IMR-90 (cell line): ENCODE data around the gene RHOBTB3. TPM values are rescaled to one million over a fixed set of nuclear protein-coding genes. Genes with fewer than 3 reads are reported as not detected.

ENCODE experiments used
- ATAC-seq: fragments of 200-7000 bp; cut with Tn5 transposase; 2 replicates; pipeline ENCODE4 v1.9.1; 2020; ENCODE audit warnings: low read depth, mild to moderate bottlenecking, moderate library complexity
- BruUV-seq: library from RNA; stranded (reverse); fragments of 400-500 nt; replicated peaks from 2 replicates; lab custom pipeline; 2021; lab: Mats Ljungman, UMichigan
- CTCF ChIA-PET: fragments of 300-600 bp; formaldehyde crosslinking; extraction: SDS; loops from one replicate; lab custom pipeline; 2021; ENCODE audit warnings: antibody characterized with exemption; lab: Yijun Ruan, JAX
- POLR2A ChIA-PET: fragments of 300-600 bp; sonication (Branson Sonifier 250); formaldehyde crosslinking; loops from one replicate; lab custom pipeline; 2022; ENCODE audit warnings: antibody characterized with exemption; ENCODE audit not compliant: unreplicated experiment; lab: Charles Lee
- DNase-seq: peaks from one replicate; pipeline ENCODE4 v3.0.0; 2013
- H2AFZ ChIP-seq: replicated peaks from 2 replicates; pipeline ENCODE3; 2013; ENCODE audit warnings: low read length, mild to moderate bottlenecking; ENCODE audit not compliant: poor library complexity
- H2AK5ac ChIP-seq: 2 replicates; pipeline ENCODE4 v1.6.1; 2013; ENCODE audit warnings: low read depth, low read length, inconsistent platforms
- H2AK9ac ChIP-seq: replicated peaks from 2 replicates; pipeline ENCODE3; 2013; ENCODE audit warnings: mild to moderate bottlenecking, low read depth, low read length, moderate library complexity; ENCODE audit not compliant: poor library complexity
- H2BK120ac ChIP-seq: 2 replicates; pipeline ENCODE4 v1.6.1; 2013; ENCODE audit warnings: low read depth, low read length, inconsistent platforms
- H2BK15ac ChIP-seq: 3 replicates; pipeline ENCODE4 v1.6.1; 2013; ENCODE audit warnings: low read depth, low read length, inconsistent platforms
- H2BK20ac ChIP-seq: 2 replicates; pipeline ENCODE4 v1.6.1; 2013; ENCODE audit warnings: low read depth, mild to moderate bottlenecking, inconsistent platforms, low read length, moderate library complexity
- H2BK5ac ChIP-seq: 2 replicates; pipeline ENCODE4 v1.6.1; 2013; ENCODE audit warnings: mild to moderate bottlenecking, low read depth, low read length, inconsistent platforms; ENCODE audit not compliant: poor library complexity, severe bottlenecking
- H3K14ac ChIP-seq: replicated peaks from 2 replicates; pipeline ENCODE4 v1.6.1; 2013; ENCODE audit warnings: low read depth, low read length, inconsistent platforms
- H3K18ac ChIP-seq: 2 replicates; pipeline ENCODE4 v1.6.1; 2013; ENCODE audit warnings: low read depth, low read length, control low read depth
- H3K23ac ChIP-seq: 2 replicates; pipeline ENCODE4 v1.6.1; 2013; ENCODE audit warnings: low read depth, low read length, inconsistent platforms
- H3K27ac ChIP-seq: 2 replicates; pipeline ENCODE4 v1.5.1; 2013; ENCODE audit warnings: mild to moderate bottlenecking, control low read depth, low read length; ENCODE audit not compliant: insufficient read depth
- H3K27me3 ChIP-seq: 2 replicates; pipeline ENCODE4 v1.6.1; 2013; ENCODE audit warnings: low read length; ENCODE audit not compliant: control insufficient read depth, insufficient read depth
- H3K36me3 ChIP-seq: 2 replicates; pipeline ENCODE4 v1.6.1; 2013; ENCODE audit warnings: low read length, mixed read lengths; ENCODE audit not compliant: control insufficient read depth, insufficient read depth
- H3K4ac ChIP-seq: 2 replicates; pipeline ENCODE4 v1.6.1; 2013; ENCODE audit warnings: low read depth, low read length, inconsistent platforms
- H3K4me1 ChIP-seq: 2 replicates; pipeline ENCODE4 v1.6.1; 2013; ENCODE audit warnings: low read length, mixed read lengths; ENCODE audit not compliant: control insufficient read depth, insufficient read depth
- H3K4me2 ChIP-seq: 2 replicates; pipeline ENCODE4 v1.6.1; 2013; ENCODE audit warnings: low read depth, mild to moderate bottlenecking, control low read depth, low read length, moderate library complexity
- H3K4me3 ChIP-seq: 2 replicates; pipeline ENCODE4 v1.5.1; 2013; ENCODE audit warnings: low read depth, mild to moderate bottlenecking, control low read depth, low read length, moderate library complexity; ENCODE audit not compliant: insufficient read depth
- H3K56ac ChIP-seq: 2 replicates; pipeline ENCODE4 v1.6.1; 2013; ENCODE audit warnings: low read length, inconsistent platforms; ENCODE audit not compliant: insufficient read depth; ENCODE audit errors: extremely low read depth
- H3K79me1 ChIP-seq, 2 experiments: 2 replicates each; pipeline ENCODE4 v1.6.1; 2013; ENCODE audit warnings: low read length in 2 of 2, inconsistent platforms in 1 of 2, low read depth in 1 of 2
- H3K9ac ChIP-seq: 2 replicates; pipeline ENCODE4 v1.6.1; 2013; ENCODE audit warnings: low read depth, low read length, control low read depth
- H3K9me1 ChIP-seq: 2 replicates; pipeline ENCODE4 v1.6.1; 2013; ENCODE audit warnings: low read length, inconsistent platforms; ENCODE audit not compliant: insufficient read depth
- H3K9me3 ChIP-seq: 2 replicates; pipeline ENCODE4 v1.6.1; 2013; ENCODE audit warnings: low read length; ENCODE audit not compliant: control insufficient read depth, insufficient read depth
- H4K20me1 ChIP-seq: 2 replicates; pipeline ENCODE4 v1.6.1; 2013; ENCODE audit warnings: low read length, inconsistent platforms; ENCODE audit not compliant: insufficient read depth
- H4K5ac ChIP-seq: 2 replicates; pipeline ENCODE4 v1.6.1; 2013; ENCODE audit warnings: mild to moderate bottlenecking, low read depth, low read length, control low read depth
- H4K8ac ChIP-seq, 2 experiments: 2 replicates each; pipeline ENCODE4 v1.6.1; 2013; ENCODE audit warnings: low read depth in 2 of 2, low read length in 2 of 2, control low read depth in 1 of 2, inconsistent platforms in 1 of 2
- H4K91ac ChIP-seq: 2 replicates; pipeline ENCODE4 v1.6.1; 2013; ENCODE audit warnings: low read depth, low read length, inconsistent platforms; ENCODE audit not compliant: insufficient read depth
- CEBPB ChIP-seq: IDR thresholded peaks from 2 replicates; pipeline ENCODE4 v1.6.1; 2012; ENCODE audit warnings: low read depth, low read length, improper control_type of control experiment
- RAD21 ChIP-seq: IDR thresholded peaks from 2 replicates; pipeline ENCODE4 v1.6.1; 2012; ENCODE audit warnings: low read length, improper control_type of control experiment
- RFX5 ChIP-seq: IDR thresholded peaks from 2 replicates; pipeline ENCODE4 v1.8.0; 2012; ENCODE audit warnings: low read depth, mild to moderate bottlenecking, low read length, moderate library complexity
- WGBS, 2 experiments: methylation state at CpG; one replicate each; pipeline versions ENCODE4 v1.1.5 to v1.1.7; 2013; ENCODE audit warnings: missing lambda C conversion rate in 2 of 2; ENCODE audit not compliant: insufficient read length in 1 of 2; ENCODE audit errors: extremely low coverage in 2 of 2; 5-methylcytosine and 5-hydroxymethylcytosine counted together
- dilution Hi-C: fragments of 300-500 bp; cut with HindIII; formaldehyde crosslinking; loops from one replicate; pipeline ENCODE4 v1.14.3; 2018; ENCODE audit warnings: low sequenced_read_pairs; ENCODE audit not compliant: unreplicated experiment
- in situ Hi-C: fragments of 300-500 bp; cut with MboI; formaldehyde crosslinking; loops from 3 replicates; pipeline ENCODE4 v1.14.3; 2019; ENCODE audit warnings: low sequenced_read_pairs, inconsistent platforms, mixed read lengths
- intact Hi-C: fragments of 100-400 bp; cut with micrococcal nuclease; formaldehyde crosslinking; loops from 2 replicates; pipeline ENCODE4 v1.10.0; 2022
- polyA plus RNA-seq, 3 experiments: library from polyadenylated mRNA; depleted of rRNA; stranded (reverse); fragments of >200 nt; gene quantifications; 2 replicates each; pipeline ENCODE4 v1.2.3, GENCODE V29; 2012; ENCODE audit warnings: low replicate concordance in 1 of 3
- total RNA-seq: library from RNA; depleted of rRNA; stranded (reverse); fragments of >200 nt; gene quantifications from 2 replicates; pipeline ENCODE4 v1.2.3, GENCODE V29; 2012
- TF ChIP-seq, protein P1 (sequence below): conservative IDR thresholded peaks from 2 replicates; pipeline ENCODE4 v1.5.1; 2012; ENCODE audit warnings: mild to moderate bottlenecking, low read depth, low read length, improper control_type of control experiment

RHOBTB3 gene
- total and polyA plus RNA-seq, 2 of the 4 experiments (the other 2 are of a cell fraction): 117 to 447 TPM

DNA sequence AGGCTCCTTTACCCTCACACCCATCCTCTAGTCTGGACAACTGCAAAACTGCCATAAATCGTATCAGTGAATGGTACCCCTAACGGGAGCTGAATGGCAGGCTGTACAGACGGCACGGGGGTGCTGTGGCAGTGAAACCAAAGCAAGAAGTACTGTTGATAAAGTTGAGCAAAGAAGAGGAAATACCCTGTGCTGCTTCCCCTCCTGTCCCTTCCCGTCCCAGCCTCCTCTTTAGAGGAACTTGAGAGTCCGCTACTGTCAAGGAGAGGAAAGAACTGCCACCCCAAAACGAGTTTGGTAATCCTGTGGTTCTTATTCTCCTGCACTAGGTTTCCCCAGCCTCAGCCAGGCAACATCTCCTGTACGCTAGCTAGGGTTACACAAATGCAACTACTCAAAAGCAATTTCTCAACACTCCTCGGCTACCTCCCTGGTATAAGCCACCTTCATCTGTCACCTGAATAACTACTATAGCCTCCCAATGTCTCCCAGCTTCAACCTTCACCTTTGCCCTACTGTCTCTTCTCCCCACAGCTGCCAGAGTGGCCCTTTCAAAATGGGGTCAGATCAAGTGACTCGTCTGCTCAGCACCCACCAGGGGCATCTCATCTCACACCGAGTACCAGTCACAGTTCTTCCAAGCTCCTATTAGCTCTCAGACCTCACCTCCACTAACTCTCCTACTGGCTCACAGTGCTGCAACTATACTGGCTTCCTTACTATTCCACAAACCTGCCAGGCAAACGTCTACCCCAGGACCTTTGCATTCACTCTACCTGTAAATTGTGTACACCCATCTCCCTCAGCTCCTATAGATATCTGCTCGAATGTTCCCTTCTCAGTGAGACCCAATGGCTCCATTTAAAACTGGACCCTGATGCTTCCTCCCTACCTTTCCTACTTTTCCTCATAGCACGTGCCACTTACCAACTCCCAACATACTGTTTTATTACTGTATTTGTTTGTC, 87.3 kb downstream of the RHOBTB3 start:
- dilution Hi-C loops (no loop called here), in situ Hi-C loops (no loop called here), intact Hi-C loops (no loop called here)
- no peak overlapping the region; a peak in 1 of 4 replicates for H4K8ac ChIP-seq
- no peaks in the 10 kb centered on the region for H3K9me3 ChIP-seq
- no peak for DNase-seq
- H3K56ac ChIP-seq: no peak overlapping the region
- H3K27me3 ChIP-seq: no peaks in the 10 kb centered on the region
- H3K4ac ChIP-seq: peak overlapping the region; percentile 8; the same call in 1 of the 2 replicates
- ChIA-PET CTCF (no interaction called here), POLR2A (interaction anchor here (0.8 kb wide), 1 partner anchor 33 kb away, joined by 3 read pairs; no protein-coding TSS in a partner anchor)
- peaks cover 37% of the 10 kb centered on the region for H3K36me3 ChIP-seq
- peaks cover 30 to 77% of the 10 kb centered on the region in 2 experiments for H3K79me1 ChIP-seq
- H2AK9ac ChIP-seq: peak overlapping the region; percentile 25
- peak overlapping the region; percentile 59; the same call in 1 of the 2 replicates for H3K23ac ChIP-seq
- WGBS, 2 experiments: 80% methylated on average over 5 of the region's 14 CpGs; no CpG with 5 or more reads in 1 of the 2 experiments
- H2AK5ac ChIP-seq: peak overlapping the region; percentile 37
- no peak for ATAC-seq
- peaks cover 44% of the 10 kb centered on the region for H4K20me1 ChIP-seq
- no peak overlapping the region for H2BK15ac ChIP-seq
- TF ChIP-seq CEBPB (no peak), RFX5 (no peak), RAD21 (no peak)
- TF ChIP-seq, protein P1, sequence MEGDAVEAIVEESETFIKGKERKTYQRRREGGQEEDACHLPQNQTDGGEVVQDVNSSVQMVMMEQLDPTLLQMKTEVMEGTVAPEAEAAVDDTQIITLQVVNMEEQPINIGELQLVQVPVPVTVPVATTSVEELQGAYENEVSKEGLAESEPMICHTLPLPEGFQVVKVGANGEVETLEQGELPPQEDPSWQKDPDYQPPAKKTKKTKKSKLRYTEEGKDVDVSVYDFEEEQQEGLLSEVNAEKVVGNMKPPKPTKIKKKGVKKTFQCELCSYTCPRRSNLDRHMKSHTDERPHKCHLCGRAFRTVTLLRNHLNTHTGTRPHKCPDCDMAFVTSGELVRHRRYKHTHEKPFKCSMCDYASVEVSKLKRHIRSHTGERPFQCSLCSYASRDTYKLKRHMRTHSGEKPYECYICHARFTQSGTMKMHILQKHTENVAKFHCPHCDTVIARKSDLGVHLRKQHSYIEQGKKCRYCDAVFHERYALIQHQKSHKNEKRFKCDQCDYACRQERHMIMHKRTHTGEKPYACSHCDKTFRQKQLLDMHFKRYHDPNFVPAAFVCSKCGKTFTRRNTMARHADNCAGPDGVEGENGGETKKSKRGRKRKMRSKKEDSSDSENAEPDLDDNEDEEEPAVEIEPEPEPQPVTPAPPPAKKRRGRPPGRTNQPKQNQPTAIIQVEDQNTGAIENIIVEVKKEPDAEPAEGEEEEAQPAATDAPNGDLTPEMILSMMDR: no peak
- peak overlapping the region; percentile 41 for H2AFZ ChIP-seq
- H2BK20ac ChIP-seq: peak overlapping the region; percentile 15; the same call in 1 of the 2 replicates
- H3K4me2 ChIP-seq: peak overlapping the region; percentile 78
- no peak overlapping the region for H2BK120ac ChIP-seq
- no TSS peak for BruUV-seq
- 0 out of 2 replicates have a peak overlapping the region, but pooled peaks have one; percentile 0 for H3K27ac ChIP-seq
- H3K18ac ChIP-seq: no peak overlapping the region
- peak overlapping the region; percentile 5; the same call in 1 of the 2 replicates for H3K4me3 ChIP-seq
- H3K4me1 ChIP-seq: peaks cover 20% of the 10 kb centered on the region
- no peak overlapping the region for H3K9ac ChIP-seq
- no peak overlapping the region for H2BK5ac ChIP-seq
- H3K9me1 ChIP-seq: peaks cover 19% of the 10 kb centered on the region
- no peak overlapping the region for H4K91ac ChIP-seq
- no peak overlapping the region for H4K5ac ChIP-seq
- H3K14ac ChIP-seq: peak overlapping the region; percentile 66
